ENCODE data around the gene PIP5KL1. TPM values are rescaled to one million over a fixed set of nuclear protein-coding genes. Genes with fewer than 3 reads are reported as not detected.

The PIP5KL1 gene
- total RNA-seq, 3 donors from 2014 or later = 2.3 to 3.5 (median 2.8) TPM

GRCh38 chr9:127936347-127936852 is 5.8 kb upstream of the PIP5KL1 start:
- DNase-seq (no peak), ATAC-seq (no peak)
- H3K36me3 Mint-ChIP-seq (ENCODE audit: insufficient read depth) = peaks cover 8% of the 10 kb centered on the region
- no peaks in the 10 kb centered on the region for H3K27me3 Mint-ChIP-seq (ENCODE audit: low read depth)
- peak overlapping the region; percentile 92 for H3K4me3 Mint-ChIP-seq
- no peaks in the 10 kb centered on the region for H3K9me3 Mint-ChIP-seq
- peaks cover 40% of the 10 kb centered on the region for H3K4me1 Mint-ChIP-seq (ENCODE audit: low read depth)

- ATAC-seq (peak; percentile 17 to 18), DNase-seq (no peak)
- Mint-ChIP-seq H3K36me3 (ENCODE audit: insufficient read depth) (peaks cover 8% of the 10 kb centered on the region), H3K27me3 (ENCODE audit: low read depth) (no peaks in the 10 kb centered on the region), H3K4me3 (peak overlapping the region; percentile 92), H3K4me1 (ENCODE audit: low read depth) (peaks cover 46% of the 10 kb centered on the region), H3K9me3 (no peaks in the 10 kb centered on the region)
These were observed 5.2 kb upstream of the PIP5KL1 start for GRCh38 chr9:127935765-127936221.

- Mint-ChIP-seq H3K27me3 (ENCODE audit: low read depth) (no peaks in the 10 kb centered on the region), H3K36me3 (ENCODE audit: insufficient read depth) (peaks cover 8% of the 10 kb centered on the region), H3K9me3 (no peaks in the 10 kb centered on the region), H3K4me1 (ENCODE audit: low read depth) (peaks cover 49% of the 10 kb centered on the region), H3K4me3 (peak overlapping the region; percentile 24)
- ATAC-seq (no peak), DNase-seq (no peak)
These were observed 4.4 kb upstream of the PIP5KL1 start for GRCh38 chr9:127934986-127935385.

GRCh38 chr9:127934248-127934647 is 3.7 kb upstream of the PIP5KL1 start:
- Mint-ChIP-seq H3K36me3 (ENCODE audit: insufficient read depth) (peaks cover 8% of the 10 kb centered on the region), H3K4me1 (ENCODE audit: low read depth) (peaks cover 51% of the 10 kb centered on the region), H3K4me3 (peak overlapping the region; percentile 29), H3K27me3 (ENCODE audit: low read depth) (no peaks in the 10 kb centered on the region), H3K9me3 (no peaks in the 10 kb centered on the region)
- ATAC-seq (no peak), DNase-seq (no peak)

- Mint-ChIP-seq H3K36me3 (ENCODE audit: insufficient read depth) (peaks cover 8% of the 10 kb centered on the region), H3K4me1 (ENCODE audit: low read depth) (peaks cover 38% of the 10 kb centered on the region), H3K27me3 (ENCODE audit: low read depth) (no peaks in the 10 kb centered on the region), H3K9me3 (no peaks in the 10 kb centered on the region), H3K4me3 (peak overlapping the region; percentile 72)
- DNase-seq (no peak), ATAC-seq (peak; percentile 20 to 34)
These were observed 710 bp upstream of the PIP5KL1 start for GRCh38 chr9:127931092-127931881.

GRCh38 chr9:127929625-127929979 is 975 bp downstream of the PIP5KL1 start:
- peaks cover 5% of the 10 kb centered on the region for H3K27me3 Mint-ChIP-seq (ENCODE audit: low read depth)
- peaks cover 2% of the 10 kb centered on the region for H3K36me3 Mint-ChIP-seq (ENCODE audit: insufficient read depth)
- DNase-seq (no peak), ATAC-seq (no peak)
- no peaks in the 10 kb centered on the region for H3K9me3 Mint-ChIP-seq
- H3K4me3 Mint-ChIP-seq = peak overlapping the region; percentile 72
- H3K4me1 Mint-ChIP-seq (ENCODE audit: low read depth) = peaks cover 26% of the 10 kb centered on the region

- no peak for ATAC-seq
- Mint-ChIP-seq H3K9me3 (no peaks in the 10 kb centered on the region), H3K4me3 (no peak overlapping the region), H3K36me3 (ENCODE audit: insufficient read depth) (peaks cover 2% of the 10 kb centered on the region), H3K4me1 (ENCODE audit: low read depth) (peaks cover 20% of the 10 kb centered on the region), H3K27me3 (ENCODE audit: low read depth) (peaks cover 5% of the 10 kb centered on the region)
- no peak for DNase-seq
These were observed 1.6 kb downstream of the PIP5KL1 start for GRCh38 chr9:127928676-127929624.

GRCh38 chr9:127927988-127928675 is 2.4 kb downstream of the PIP5KL1 start:
- peaks cover 2% of the 10 kb centered on the region for H3K36me3 Mint-ChIP-seq (ENCODE audit: insufficient read depth)
- peaks cover 5% of the 10 kb centered on the region for H3K27me3 Mint-ChIP-seq (ENCODE audit: low read depth)
- H3K4me3 Mint-ChIP-seq = no peak overlapping the region
- H3K9me3 Mint-ChIP-seq = no peaks in the 10 kb centered on the region
- H3K4me1 Mint-ChIP-seq (ENCODE audit: low read depth) = peaks cover 19% of the 10 kb centered on the region
- ATAC-seq = no peak
- no peak for DNase-seq

- Mint-ChIP-seq H3K4me3 (peak overlapping the region; percentile 65), H3K9me3 (no peaks in the 10 kb centered on the region), H3K4me1 (ENCODE audit: low read depth) (peaks cover 16% of the 10 kb centered on the region), H3K36me3 (ENCODE audit: insufficient read depth) (no peaks in the 10 kb centered on the region), H3K27me3 (ENCODE audit: low read depth) (peaks cover 5% of the 10 kb centered on the region)
- DNase-seq (peak; percentile 69), ATAC-seq (peak; percentile 38 to 42)
These were observed 3.2 kb downstream of the PIP5KL1 start for GRCh38 chr9:127927201-127927987.

GRCh38 chr9:127926906-127927200 is 3.7 kb downstream of the PIP5KL1 start:
- ATAC-seq (peak; percentile 2 to 8), DNase-seq (no peak)
- Mint-ChIP-seq H3K27me3 (ENCODE audit: low read depth) (peaks cover 7% of the 10 kb centered on the region), H3K4me3 (peak overlapping the region; percentile 65), H3K36me3 (ENCODE audit: insufficient read depth) (no peaks in the 10 kb centered on the region), H3K9me3 (no peaks in the 10 kb centered on the region), H3K4me1 (ENCODE audit: low read depth) (peaks cover 16% of the 10 kb centered on the region)

GRCh38 chr9:127925959-127926905 is 4.3 kb downstream of the PIP5KL1 start:
- H3K4me3 Mint-ChIP-seq = peak overlapping the region; percentile 65
- no peaks in the 10 kb centered on the region for H3K36me3 Mint-ChIP-seq (ENCODE audit: insufficient read depth)
- no peaks in the 10 kb centered on the region for H3K9me3 Mint-ChIP-seq
- H3K27me3 Mint-ChIP-seq (ENCODE audit: low read depth) = peaks cover 7% of the 10 kb centered on the region
- ATAC-seq (no peak), DNase-seq (no peak)
- H3K4me1 Mint-ChIP-seq (ENCODE audit: low read depth) = peaks cover 13% of the 10 kb centered on the region

GRCh38 chr9:127924736-127925444 is 5.7 kb downstream of the PIP5KL1 start:
- no peak overlapping the region for H3K4me3 Mint-ChIP-seq
- no peak for ATAC-seq
- no peaks in the 10 kb centered on the region for H3K36me3 Mint-ChIP-seq (ENCODE audit: insufficient read depth)
- peaks cover 7% of the 10 kb centered on the region for H3K27me3 Mint-ChIP-seq (ENCODE audit: low read depth)
- DNase-seq = no peak
- H3K9me3 Mint-ChIP-seq = no peaks in the 10 kb centered on the region
- peaks cover 8% of the 10 kb centered on the region for H3K4me1 Mint-ChIP-seq (ENCODE audit: low read depth)
